ENCODE results near the gene BLOC1S4. TPM values are rescaled to one million over a fixed set of nuclear protein-coding genes. Genes with fewer than 3 reads are reported as not detected.
"Not testable (repeated sequence)": the region's sequence is repeated elsewhere in the genome, so short reads cannot be mapped to it uniquely, and the experiment has no call there.

Gene BLOC1S4
- total RNA-seq, 1 donor from 2014 or later: 14.2 TPM

DNA sequence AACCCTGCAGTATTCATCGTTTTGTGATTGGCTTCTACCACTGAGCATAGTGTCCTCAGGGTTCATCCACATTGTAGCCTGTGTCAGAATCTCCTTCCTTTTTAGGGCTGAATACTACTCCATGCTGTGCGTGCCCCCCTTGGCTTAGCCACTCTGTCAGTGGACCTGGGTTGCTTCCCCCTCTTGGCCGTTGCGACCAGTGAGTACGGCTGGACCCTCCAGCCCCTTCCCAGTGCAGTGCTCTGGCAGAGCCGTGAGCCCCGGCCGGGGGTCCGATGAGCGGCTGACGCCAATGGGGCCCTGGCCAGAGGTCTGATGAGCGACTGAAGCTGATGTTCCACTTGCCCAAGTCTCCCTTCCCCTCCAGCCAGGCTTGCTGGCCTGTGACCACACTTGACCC lies 6.9 kb downstream of the BLOC1S4 start:
- DNase-seq (ENCODE audit: low read depth) (no peak), FAIRE-seq (no peak)
- Histone ChIP-seq H3K36me3 (ENCODE audit: control insufficient read depth, insufficient read depth, low read length) (no peaks in the 10 kb centered on the region), H3K4me3 (ENCODE audit: low read depth, low read length) (no peak overlapping the region), H3K27me3 (ENCODE audit: control insufficient read depth, insufficient read depth, low read length) (no peaks in the 10 kb centered on the region)
- TF ChIP-seq, protein P1, sequence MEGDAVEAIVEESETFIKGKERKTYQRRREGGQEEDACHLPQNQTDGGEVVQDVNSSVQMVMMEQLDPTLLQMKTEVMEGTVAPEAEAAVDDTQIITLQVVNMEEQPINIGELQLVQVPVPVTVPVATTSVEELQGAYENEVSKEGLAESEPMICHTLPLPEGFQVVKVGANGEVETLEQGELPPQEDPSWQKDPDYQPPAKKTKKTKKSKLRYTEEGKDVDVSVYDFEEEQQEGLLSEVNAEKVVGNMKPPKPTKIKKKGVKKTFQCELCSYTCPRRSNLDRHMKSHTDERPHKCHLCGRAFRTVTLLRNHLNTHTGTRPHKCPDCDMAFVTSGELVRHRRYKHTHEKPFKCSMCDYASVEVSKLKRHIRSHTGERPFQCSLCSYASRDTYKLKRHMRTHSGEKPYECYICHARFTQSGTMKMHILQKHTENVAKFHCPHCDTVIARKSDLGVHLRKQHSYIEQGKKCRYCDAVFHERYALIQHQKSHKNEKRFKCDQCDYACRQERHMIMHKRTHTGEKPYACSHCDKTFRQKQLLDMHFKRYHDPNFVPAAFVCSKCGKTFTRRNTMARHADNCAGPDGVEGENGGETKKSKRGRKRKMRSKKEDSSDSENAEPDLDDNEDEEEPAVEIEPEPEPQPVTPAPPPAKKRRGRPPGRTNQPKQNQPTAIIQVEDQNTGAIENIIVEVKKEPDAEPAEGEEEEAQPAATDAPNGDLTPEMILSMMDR (IDR thresholded peaks at IDR 0.05; ENCODE audit: insufficient read depth, low read length, severe bottlenecking): no peak

DNA sequence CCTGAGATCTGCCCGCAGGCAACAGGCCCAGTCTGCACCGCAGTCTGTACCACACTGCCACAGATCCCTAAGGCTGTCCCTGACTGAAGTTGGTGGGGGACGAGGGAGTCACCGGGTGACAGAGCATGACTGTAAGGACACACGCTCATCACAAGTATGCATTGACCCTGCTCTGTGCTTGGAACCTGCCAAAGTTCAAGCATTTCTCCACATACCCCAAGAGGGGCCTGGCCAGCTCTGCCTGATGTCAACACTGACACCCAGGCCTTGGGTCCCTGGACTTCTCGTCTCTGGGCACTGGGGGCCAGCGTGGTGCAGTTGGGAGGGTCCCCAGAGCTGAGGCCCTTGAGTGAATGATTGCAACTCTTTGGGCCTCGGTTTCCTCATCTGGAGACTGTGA lies 7.9 kb downstream of the BLOC1S4 start:
- Histone ChIP-seq H3K27me3 (ENCODE audit: control insufficient read depth, insufficient read depth, low read length) (no peaks in the 10 kb centered on the region), H3K36me3 (ENCODE audit: control insufficient read depth, insufficient read depth, low read length) (no peaks in the 10 kb centered on the region), H3K4me3 (ENCODE audit: low read depth, low read length) (no peak overlapping the region)
- TF ChIP-seq, protein P1 (IDR thresholded peaks at IDR 0.05; ENCODE audit: insufficient read depth, low read length, severe bottlenecking): no peak
- no peak for FAIRE-seq
- no peak for DNase-seq (ENCODE audit: low read depth)

DNA sequence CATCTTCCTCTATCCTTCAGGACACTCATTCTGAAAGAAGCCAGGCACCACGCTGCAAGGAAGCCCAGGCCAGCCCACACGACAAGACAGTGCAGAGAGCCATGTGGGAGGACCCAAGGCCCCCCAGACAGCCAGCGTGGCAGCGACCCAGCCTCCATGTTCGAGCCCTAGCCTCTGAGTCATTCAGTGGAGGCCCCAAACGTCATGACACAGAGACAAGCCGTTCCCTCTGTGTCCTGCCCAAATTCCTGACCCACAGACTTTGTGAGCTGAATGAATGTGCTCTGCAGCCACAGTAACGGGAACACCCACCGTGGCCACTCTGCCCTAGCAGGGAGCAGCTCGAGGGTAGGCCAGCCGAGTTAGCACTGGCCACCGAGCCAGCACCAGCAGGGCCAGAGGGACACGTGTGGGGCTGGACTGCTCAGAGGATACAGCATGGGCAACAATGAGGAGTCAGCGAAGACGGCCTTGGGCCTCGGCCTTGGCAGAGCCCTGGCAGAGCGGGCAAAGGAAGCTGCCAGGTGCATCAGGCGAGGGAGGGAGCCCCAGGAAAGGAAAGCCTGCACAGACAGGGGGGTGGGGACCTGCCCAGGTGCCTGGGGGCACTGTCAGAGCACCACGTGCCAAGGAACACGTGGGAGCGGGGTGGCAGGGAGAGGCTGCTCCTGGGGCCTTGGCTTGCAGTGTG lies 8.6 kb downstream of the BLOC1S4 start:
- TF ChIP-seq, protein P1 (IDR thresholded peaks at IDR 0.05; ENCODE audit: insufficient read depth, low read length, severe bottlenecking): no peak
- no peaks in the 10 kb centered on the region for H3K36me3 ChIP-seq (ENCODE audit: control insufficient read depth, insufficient read depth, low read length)
- no peaks in the 10 kb centered on the region for H3K27me3 ChIP-seq (ENCODE audit: control insufficient read depth, insufficient read depth, low read length)
- DNase-seq (ENCODE audit: low read depth) (no peak), FAIRE-seq (no peak)
- H3K4me3 ChIP-seq (ENCODE audit: low read depth, low read length): no peak overlapping the region

DNA sequence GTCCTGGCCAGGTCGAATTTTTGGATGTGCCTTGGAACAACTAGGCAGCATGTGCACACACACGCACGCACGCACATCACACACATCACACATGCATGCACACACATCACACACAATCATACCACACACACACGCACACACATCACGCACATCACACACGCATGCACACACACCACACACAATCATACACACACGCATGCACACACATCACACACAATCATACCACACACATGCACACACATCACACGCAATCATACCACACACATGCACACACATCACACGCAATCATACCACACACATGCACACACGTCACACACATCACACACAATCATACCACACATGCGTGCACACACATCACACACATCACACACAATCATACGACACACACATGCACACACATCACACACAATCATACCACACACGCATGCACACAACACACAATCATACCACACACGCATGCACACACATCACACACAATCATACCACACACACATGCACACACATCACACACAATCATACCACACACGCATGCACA lies 9.5 kb downstream of the BLOC1S4 start:
- H3K27me3 ChIP-seq (ENCODE audit: control insufficient read depth, insufficient read depth, low read length); DNase-seq (ENCODE audit: low read depth); H3K36me3 ChIP-seq (ENCODE audit: control insufficient read depth, insufficient read depth, low read length); H3K4me3 ChIP-seq (ENCODE audit: low read depth, low read length): not testable (repeated sequence)
- peak; percentile 99 for FAIRE-seq

DNA sequence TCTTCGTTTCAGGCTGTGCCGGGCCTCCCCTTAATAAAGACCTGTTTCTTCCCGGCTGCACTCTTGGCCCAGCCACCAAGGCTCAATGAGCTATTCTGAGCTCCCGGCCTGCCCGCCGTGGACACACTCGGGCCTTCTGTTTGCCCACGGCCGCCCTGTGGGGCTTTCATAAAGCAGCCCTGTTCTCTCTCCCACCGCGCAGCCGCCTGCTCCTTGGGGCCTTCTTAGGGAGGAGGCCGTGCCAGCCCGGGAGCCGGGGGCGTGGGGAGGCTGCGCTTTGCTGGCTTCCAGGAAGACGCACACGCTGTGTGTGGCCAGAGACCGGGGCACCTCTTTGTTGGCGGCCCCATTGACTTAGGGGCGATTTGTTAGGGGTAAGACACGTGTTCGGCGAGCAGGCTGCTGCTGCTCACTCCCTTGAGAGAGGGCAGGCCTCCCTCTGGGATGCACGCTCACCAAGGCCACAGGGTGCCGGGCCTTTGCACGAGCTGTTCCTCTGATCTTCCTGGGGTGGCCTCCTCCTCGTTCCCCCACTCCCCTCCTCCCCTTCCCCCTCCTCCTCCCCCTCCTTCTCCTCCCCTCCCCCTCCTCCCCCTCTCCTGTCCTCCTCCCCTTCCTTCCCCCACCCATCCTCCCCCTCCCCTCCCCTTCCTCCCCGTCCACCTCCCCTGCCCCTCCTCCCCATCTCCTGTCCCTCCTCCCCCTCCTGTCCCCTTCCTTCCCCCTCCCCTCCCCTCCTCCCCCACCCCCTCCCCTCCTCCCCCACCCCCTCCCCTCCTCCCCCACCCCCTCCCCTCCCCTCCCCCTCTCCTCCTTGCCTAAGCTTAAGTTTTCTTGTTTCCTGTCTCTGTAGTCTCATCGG lies 11.3 kb downstream of the BLOC1S4 start:
- DNase-seq (ENCODE audit: low read depth) (no peak), FAIRE-seq (no peak)
- H3K27me3 ChIP-seq (ENCODE audit: control insufficient read depth, insufficient read depth, low read length): no peaks in the 10 kb centered on the region
- TF ChIP-seq, protein P1 (IDR thresholded peaks at IDR 0.05; ENCODE audit: insufficient read depth, low read length, severe bottlenecking): no peak
- H3K36me3 ChIP-seq (ENCODE audit: control insufficient read depth, insufficient read depth, low read length): no peaks in the 10 kb centered on the region
- no peak overlapping the region for H3K4me3 ChIP-seq (ENCODE audit: low read depth, low read length)

DNA sequence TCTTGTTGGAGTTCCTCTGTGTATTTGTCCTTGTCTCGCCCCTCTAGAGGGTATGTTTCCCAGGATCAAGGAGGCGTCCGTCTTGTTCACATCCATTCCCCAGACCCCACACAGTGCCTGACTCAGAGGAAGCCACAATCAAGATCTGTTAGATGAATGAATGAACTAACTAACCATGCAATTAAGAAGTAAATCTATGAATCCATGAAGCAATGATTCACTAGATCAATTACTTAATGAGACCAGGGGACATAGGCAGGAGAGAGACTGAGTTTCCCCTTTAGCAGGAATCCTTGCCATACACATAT lies 11.9 kb downstream of the BLOC1S4 start:
- Histone ChIP-seq H3K27me3 (ENCODE audit: control insufficient read depth, insufficient read depth, low read length) (no peaks in the 10 kb centered on the region), H3K36me3 (ENCODE audit: control insufficient read depth, insufficient read depth, low read length) (no peaks in the 10 kb centered on the region), H3K4me3 (ENCODE audit: low read depth, low read length) (no peak overlapping the region)
- FAIRE-seq: no peak
- DNase-seq (ENCODE audit: low read depth): no peak
- TF ChIP-seq, protein P1 (IDR thresholded peaks at IDR 0.05; ENCODE audit: insufficient read depth, low read length, severe bottlenecking): no peak
